OCI-LY7 (cell line): ENCODE measurements around the gene SLC25A39. TPM values are rescaled to one million over a fixed set of nuclear protein-coding genes. Genes with fewer than 3 reads are reported as not detected.

Experiments used
- BruUV-seq: library from RNA; stranded (reverse); fragments of 400-500 nt; replicated peaks from 2 replicates; lab custom pipeline; 2021; lab: Mats Ljungman, UMichigan
- CTCF ChIA-PET: fragments of 300-600 bp; sonication (Branson Sonifier 250); formaldehyde crosslinking; loops from one replicate; lab custom pipeline; 2022; ENCODE audit warnings: antibody characterized with exemption; ENCODE audit not compliant: unreplicated experiment; lab: Charles Lee
- POLR2A ChIA-PET: fragments of 300-600 bp; sonication (Branson Sonifier 250); formaldehyde crosslinking; loops from one replicate; lab custom pipeline; 2022; ENCODE audit warnings: antibody characterized with exemption; lab: Charles Lee
- DNase-seq: peaks from one replicate; pipeline ENCODE4 v3.0.0-alpha.2; 2015; ENCODE audit warnings: low spot score
- H2AFZ ChIP-seq: fragments of 200-600 bp; sonication (generic), shearing (Covaris generic); 2 replicates; pipeline ENCODE4 v1.6.1; 2014; ENCODE audit warnings: mild to moderate bottlenecking, antibody characterized with exemption, low read length, moderate library complexity
- H3K27ac ChIP-seq: fragments of 200-600 bp; sonication (generic); 2 replicates; pipeline ENCODE4 v1.5.1; 2014; ENCODE audit warnings: mixed run types, low read depth, mild to moderate bottlenecking, moderate library complexity, low read length, inconsistent platforms; ENCODE audit not compliant: poor library complexity, severe bottlenecking
- H3K36me3 ChIP-seq: fragments of 200-600 bp; sonication (generic); 2 replicates; pipeline ENCODE4 v1.6.1; 2014; ENCODE audit warnings: mild to moderate bottlenecking, antibody characterized with exemption, low read length, moderate library complexity, mixed read lengths; ENCODE audit not compliant: insufficient read depth
- H3K4me1 ChIP-seq: fragments of 200-600 bp; sonication (generic); 2 replicates; pipeline ENCODE4 v1.5.1; 2014; ENCODE audit warnings: mild to moderate bottlenecking, low read length; ENCODE audit not compliant: insufficient read depth, poor library complexity, severe bottlenecking
- H3K4me2 ChIP-seq: fragments of 200-600 bp; sonication (generic); 2 replicates; pipeline ENCODE4 v1.6.1; 2014; ENCODE audit warnings: mild to moderate bottlenecking, low read length
- H3K4me3 ChIP-seq: fragments of 200-600 bp; sonication (generic); 2 replicates; pipeline ENCODE4 v1.5.1; 2014; ENCODE audit warnings: mild to moderate bottlenecking, low read depth, low read length; ENCODE audit not compliant: poor library complexity, severe bottlenecking
- H3K79me2 ChIP-seq: fragments of 200-600 bp; sonication (generic); 2 replicates; pipeline ENCODE4 v1.6.1; 2016; ENCODE audit warnings: low read depth, mild to moderate bottlenecking, low read length, moderate library complexity, mixed read lengths; ENCODE audit not compliant: insufficient read depth
- H3K9me2 ChIP-seq: fragments of 200-600 bp; sonication (generic); 2 replicates; pipeline ENCODE4 v1.6.1; 2016; ENCODE audit warnings: mild to moderate bottlenecking, low read length, mixed read lengths; ENCODE audit not compliant: insufficient read depth
- H3K9me3 ChIP-seq: fragments of 200-600 bp; sonication (generic); 2 replicates; pipeline ENCODE4 v1.6.1; 2014; ENCODE audit warnings: mild to moderate bottlenecking, mixed run types, low read length, mixed read lengths
- H4K20me1 ChIP-seq: fragments of 200-600 bp; sonication (generic); 2 replicates; pipeline ENCODE4 v1.6.1; 2014; ENCODE audit warnings: mild to moderate bottlenecking, antibody characterized with exemption, low read length, moderate library complexity, mixed read lengths; ENCODE audit not compliant: insufficient read depth
- EZH2phosphoT487 ChIP-seq: fragments of 200-600 bp; sonication (generic); IDR thresholded peaks from 2 replicates; pipeline ENCODE4 v1.6.1; 2018; ENCODE audit warnings: low read depth, borderline replicate concordance, mild to moderate bottlenecking, mixed run types, antibody characterized with exemption, low read length, moderate library complexity, mixed read lengths
- intact Hi-C: fragments of 100-400 bp; cut with micrococcal nuclease; formaldehyde crosslinking; loops from one replicate; pipeline ENCODE4 v1.10.0; 2022; ENCODE audit not compliant: unreplicated experiment
- total RNA-seq, 2 experiments: library from RNA; depleted of rRNA in 1 of 2; stranded (reverse); fragments of >200 nt in 1 of 2; shearing (Covaris generic) in 1 of 2; gene quantifications; 2 replicates each; pipeline ENCODE4 v1.2.3, GENCODE V29; 2014 to 2022
- TF ChIP-seq, protein P1 (sequence below): fragments of 200-600 bp; sonication (generic); conservative IDR thresholded peaks from 2 replicates; pipeline ENCODE4 v1.5.1; 2014; ENCODE audit warnings: mild to moderate bottlenecking, antibody characterized with exemption, low read length, moderate library complexity, mixed read lengths

SLC25A39 gene
- total RNA-seq, 2 experiments from 2014 or later, result 156 to 159 TPM

DNA sequence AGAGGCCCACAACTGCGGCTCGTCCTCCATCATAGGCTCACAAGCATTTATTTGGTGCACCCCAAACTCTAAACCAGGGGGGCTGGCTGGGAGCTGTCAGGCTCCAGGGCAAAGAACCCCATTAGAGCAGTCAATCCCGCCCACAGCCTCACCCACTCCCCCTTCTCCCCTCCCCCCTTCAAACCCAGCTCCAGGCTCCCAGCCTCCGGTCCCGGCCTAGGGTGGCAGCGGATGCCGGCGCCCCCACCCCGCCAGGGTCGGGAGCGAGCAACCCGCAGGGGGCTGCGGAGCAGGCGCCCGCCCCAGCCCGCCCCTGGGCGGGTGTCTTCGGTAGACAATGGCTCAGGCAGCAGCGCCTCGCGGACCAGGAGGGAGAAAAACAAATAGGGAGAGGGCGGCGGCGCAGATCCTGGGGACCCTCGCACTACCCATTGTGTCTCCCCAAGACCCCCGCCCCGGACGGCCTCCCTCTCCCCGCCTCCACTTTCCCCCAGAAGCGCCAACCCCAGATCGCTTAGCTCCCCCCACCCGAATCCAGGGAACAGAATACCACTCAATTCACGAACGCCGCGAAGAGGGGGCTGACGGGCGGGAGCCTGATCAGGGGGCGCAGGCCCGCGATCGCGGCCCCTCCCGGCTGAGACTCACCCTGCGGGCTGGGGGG lies 38.5 kb upstream of the SLC25A39 start:
- intact Hi-C loops, result no loop called here
- DNase-seq, result peak; percentile 59
- TF ChIP-seq, protein P1, sequence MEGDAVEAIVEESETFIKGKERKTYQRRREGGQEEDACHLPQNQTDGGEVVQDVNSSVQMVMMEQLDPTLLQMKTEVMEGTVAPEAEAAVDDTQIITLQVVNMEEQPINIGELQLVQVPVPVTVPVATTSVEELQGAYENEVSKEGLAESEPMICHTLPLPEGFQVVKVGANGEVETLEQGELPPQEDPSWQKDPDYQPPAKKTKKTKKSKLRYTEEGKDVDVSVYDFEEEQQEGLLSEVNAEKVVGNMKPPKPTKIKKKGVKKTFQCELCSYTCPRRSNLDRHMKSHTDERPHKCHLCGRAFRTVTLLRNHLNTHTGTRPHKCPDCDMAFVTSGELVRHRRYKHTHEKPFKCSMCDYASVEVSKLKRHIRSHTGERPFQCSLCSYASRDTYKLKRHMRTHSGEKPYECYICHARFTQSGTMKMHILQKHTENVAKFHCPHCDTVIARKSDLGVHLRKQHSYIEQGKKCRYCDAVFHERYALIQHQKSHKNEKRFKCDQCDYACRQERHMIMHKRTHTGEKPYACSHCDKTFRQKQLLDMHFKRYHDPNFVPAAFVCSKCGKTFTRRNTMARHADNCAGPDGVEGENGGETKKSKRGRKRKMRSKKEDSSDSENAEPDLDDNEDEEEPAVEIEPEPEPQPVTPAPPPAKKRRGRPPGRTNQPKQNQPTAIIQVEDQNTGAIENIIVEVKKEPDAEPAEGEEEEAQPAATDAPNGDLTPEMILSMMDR, result no peak
- TF ChIP-seq EZH2phosphoT487, result no peak
- no TSS peak for BruUV-seq
- Histone ChIP-seq H3K4me3 (peak overlapping the region; percentile 77), H3K4me1 (peaks cover 49% of the 10 kb centered on the region), H3K9me2 (no peaks in the 10 kb centered on the region), H3K9me3 (no peaks in the 10 kb centered on the region), H2AFZ (peak overlapping the region; percentile 83), H3K4me2 (peak overlapping the region; percentile 89), H3K79me2 (no peaks in the 10 kb centered on the region), H3K27ac (no peak overlapping the region), H3K36me3 (no peaks in the 10 kb centered on the region), H4K20me1 (no peaks in the 10 kb centered on the region)
- ChIA-PET POLR2A (interaction anchor here (0.6 to 1.3 kb wide), 3 partner anchors 15 to 180 kb away, joined by 3 to 4 read pairs (median 3); no protein-coding TSS in a partner anchor), CTCF (no interaction called here)

GRCh38 chr17:44362459-44362948 lies 37.9 kb upstream of the SLC25A39 start:
- ChIA-PET CTCF (no interaction called here), POLR2A (interaction anchor here (1.3 kb wide), 1 partner anchor 15 kb away, joined by 4 read pairs; no protein-coding TSS in a partner anchor)
- TF ChIP-seq, protein P1, result no peak
- TF ChIP-seq EZH2phosphoT487, result no peak
- intact Hi-C loops, result no loop called here
- H3K27ac ChIP-seq, result no peak overlapping the region
- no TSS peak for BruUV-seq
- no peak overlapping the region for H2AFZ ChIP-seq
- H3K4me1 ChIP-seq, result peaks cover 52% of the 10 kb centered on the region
- no peaks in the 10 kb centered on the region for H4K20me1 ChIP-seq
- no peak for DNase-seq
- H3K79me2 ChIP-seq, result no peaks in the 10 kb centered on the region
- H3K4me2 ChIP-seq, result peak overlapping the region; percentile 89
- H3K9me2 ChIP-seq, result no peaks in the 10 kb centered on the region
- no peaks in the 10 kb centered on the region for H3K36me3 ChIP-seq
- peak overlapping the region; percentile 77 for H3K4me3 ChIP-seq
- H3K9me3 ChIP-seq, result no peaks in the 10 kb centered on the region
